Stimulated activated CD8-positive, alpha-beta memory T cell treated with anti-CD3 and anti-CD28 coated beads, Interleukin-12 subunit alpha, Interleukin-12 subunit beta, amount 100 ng/mL, for 1 hour (primary cell): Measurements from ENCODE around the gene C11orf42.

Experiments
- DNase-seq: peaks from one replicate; pipeline ENCODE4 v3.0.0-alpha.2; 2020; ENCODE audit warnings: low read depth

Gene C11orf42, protein sequence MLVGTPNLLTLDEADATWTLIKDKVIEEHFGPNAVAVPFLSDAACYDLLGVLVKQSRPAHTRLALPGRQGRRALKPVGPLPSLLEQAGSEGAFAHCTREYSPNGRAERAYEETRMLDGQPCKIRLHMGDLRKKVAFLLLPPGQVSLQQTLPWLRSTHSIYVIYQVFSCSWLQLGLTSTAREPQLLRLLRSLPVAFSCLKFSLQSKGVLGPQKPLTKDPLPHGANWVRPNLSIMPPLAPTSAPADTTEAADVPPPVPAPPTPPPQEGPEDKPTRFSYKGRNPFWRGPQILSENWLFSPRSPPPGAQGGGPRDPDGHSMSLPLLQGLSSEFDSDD

DNA sequence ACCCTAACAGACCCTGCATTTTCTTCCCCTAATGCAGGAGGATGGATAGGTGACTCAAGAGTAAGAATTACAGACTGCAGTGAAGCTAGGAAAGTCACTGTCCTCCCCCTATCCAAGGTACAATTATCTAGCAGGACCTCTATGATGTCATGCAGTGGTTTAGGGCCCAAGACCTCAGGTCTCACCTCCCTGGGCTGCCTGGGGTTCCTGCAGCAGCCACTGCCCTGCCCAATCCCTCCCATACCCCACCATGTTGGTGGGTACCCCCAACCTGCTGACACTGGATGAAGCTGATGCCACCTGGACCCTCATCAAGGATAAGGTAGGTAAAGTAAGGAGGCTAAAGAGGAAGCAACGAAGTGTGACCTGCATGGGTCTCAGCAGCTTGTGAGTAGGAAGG is at the start of gene C11orf42:
Gene C11orf42 (plus strand): TSS at position 192 of the 400 bp plus-strand sequence. CDS start 59 bp downstream, at position 251.
- no peak for DNase-seq

DNA sequence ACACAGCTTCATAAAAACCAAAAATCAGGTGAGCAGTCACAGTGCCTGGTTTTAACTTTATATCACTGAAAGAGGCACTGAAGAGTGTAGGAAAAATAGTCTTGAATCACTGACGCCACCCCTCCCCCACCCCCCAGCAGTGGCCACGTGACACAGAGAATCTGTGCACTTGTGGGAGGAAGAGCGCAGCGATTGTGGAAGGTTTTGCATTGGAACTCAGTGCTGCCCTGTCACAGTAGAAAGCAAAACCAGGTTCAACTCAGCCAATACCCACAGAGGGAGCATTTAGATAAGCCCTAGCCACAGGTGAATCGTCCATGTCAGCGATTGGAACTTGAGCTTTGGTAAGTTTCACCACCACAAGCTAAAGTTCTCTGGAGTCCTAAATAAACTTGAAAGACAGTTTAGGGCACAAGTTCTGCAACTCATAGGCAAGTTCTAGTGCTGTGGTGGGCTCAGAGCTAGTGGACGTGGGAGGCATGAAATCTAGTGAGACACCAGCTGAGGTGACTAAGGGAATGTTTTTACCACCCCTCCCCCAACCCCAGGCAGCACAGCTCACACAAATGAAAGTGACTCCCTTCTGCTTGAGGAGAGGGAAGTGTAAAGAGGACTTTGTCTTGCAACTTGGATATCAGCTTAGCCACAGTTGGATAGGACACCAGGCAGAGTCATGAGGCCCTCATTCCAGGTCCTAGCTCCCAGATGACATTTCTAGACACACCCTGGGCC is 48.6 kb upstream of the C11orf42 start:
- no peak for DNase-seq

GRCh38 chr11:6170226-6170625 is 35.1 kb upstream of the C11orf42 start, which contains the start of gene OR52B2:
Gene OR52B2 (minus strand): TSS chr11:6170326. CDS start chr11:6170326, 0 bp downstream.
- no peak for DNase-seq

DNA sequence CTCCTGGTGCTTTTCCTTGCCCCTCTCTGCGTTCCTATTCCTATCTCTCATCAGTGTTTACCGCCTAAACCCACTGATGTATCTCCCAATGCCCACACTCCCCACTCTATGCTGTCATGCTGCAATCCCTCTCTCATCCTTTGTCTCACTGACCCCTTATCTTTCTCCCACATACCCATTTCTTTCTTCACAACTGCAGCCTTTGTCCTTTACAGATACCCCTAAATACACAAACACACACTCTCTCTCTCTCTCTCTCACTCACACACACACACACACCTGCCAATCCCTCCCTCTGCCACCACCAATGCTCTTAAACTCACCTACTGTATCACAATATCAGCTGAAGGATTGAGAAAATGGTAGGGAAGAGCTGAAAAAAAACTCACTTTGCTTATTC is 29.9 kb upstream of the C11orf42 start:
- no peak for DNase-seq

DNA sequence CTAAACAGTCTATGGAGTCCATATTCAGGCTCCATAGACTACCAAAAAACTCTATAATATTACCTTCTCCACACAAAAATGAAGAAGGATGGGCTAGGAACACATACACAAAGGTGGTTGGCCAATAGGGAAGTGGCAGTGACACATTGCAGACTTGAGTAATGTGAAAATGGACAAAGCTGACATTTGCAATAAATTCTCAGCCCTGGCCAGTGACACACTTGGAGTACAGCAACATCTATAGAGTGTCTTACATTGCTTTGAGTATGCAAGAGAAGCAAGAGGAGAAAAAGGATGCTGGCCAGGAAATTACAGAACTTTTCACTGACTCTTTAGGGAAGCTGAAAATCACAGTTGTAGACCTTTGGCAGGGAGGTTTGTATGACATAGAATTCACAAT is 13.6 kb upstream of the C11orf42 start:
- no peak for DNase-seq

DNA sequence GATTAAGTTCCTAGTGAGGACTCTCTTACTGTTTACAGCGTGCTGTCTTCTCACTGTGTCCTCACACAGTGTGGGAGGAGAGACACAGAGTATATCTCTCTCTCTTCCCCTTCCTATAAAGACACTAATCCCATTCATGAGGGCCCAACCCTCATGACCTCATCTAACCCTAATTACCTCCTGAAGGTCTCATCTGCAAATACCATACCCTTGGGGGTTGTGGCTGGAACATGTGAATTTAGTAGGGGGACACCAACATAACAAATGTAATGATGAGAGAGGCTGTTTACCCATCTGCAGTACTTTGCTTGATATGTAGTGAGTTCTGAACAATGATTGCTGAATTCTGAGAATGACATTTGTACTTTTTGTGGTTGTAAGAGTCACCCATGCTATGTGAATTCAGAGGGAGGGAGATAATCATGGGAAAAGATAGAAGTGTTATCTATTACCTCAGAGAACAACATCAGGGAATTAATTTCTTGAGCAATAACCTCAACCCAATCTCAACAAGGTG is 11.2 kb upstream of the C11orf42 start:
- no peak for DNase-seq

DNA sequence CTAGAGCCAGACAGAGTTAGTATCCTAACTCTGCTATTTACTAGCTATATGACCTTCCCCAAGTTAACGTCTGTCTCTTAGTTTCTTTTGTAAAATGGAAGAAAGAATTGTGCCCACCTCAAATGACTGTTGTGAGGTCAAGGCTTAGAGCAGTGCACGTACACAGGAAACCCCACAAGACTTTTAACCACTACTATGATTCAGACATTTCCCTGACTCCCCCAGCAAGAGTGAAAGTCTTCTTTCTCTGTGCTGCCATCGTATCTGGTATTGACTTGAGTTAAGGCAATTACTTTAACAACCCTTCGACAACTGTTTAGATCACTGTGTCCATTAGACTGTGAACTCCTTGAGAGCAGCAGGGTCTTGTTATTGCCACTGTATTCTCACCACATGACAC is 9.0 kb upstream of the C11orf42 start:
- no peak for DNase-seq

GRCh38 chr11:6197466-6198200 is 7.7 kb upstream of the C11orf42 start:
- DNase-seq: no peak

- no peak for DNase-seq
Measured at GRCh38 chr11:6199174-6199810, 6.1 kb upstream of the C11orf42 start, which contains the start of gene OR52W1. Gene OR52W1 (plus strand): TSS chr11:6199224. CDS start chr11:6199224, 0 bp downstream.

GRCh38 chr11:6200975-6201374 is 4.4 kb upstream of the C11orf42 start:
- DNase-seq: no peak

DNA sequence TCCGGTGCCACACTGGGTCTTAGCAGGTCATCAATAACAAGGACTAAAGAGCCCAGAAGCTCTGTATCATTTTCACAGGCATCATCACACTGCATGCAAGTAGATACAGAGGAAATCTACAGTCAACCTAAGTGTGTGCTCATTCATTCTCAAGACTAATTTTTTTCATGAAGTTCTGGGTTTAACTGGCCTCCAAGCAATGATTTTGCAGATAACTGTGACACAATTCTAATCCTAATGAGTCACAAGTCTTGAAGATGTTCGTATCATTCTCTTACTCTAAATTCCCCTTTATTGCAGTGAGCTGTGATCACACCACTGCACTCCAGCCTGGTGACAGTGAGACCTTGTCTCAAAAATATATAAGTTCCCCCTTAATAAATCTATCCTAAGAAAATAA is 3.9 kb upstream of the C11orf42 start:
- DNase-seq: no peak

- DNase-seq: no peak
Measured at GRCh38 chr11:6202041-6202440, 3.3 kb upstream of the C11orf42 start.

GRCh38 chr11:6203327-6203726 is 2.0 kb upstream of the C11orf42 start:
- no peak for DNase-seq

GRCh38 chr11:6204706-6205105 is 651 bp upstream of the C11orf42 start:
- no peak for DNase-seq

DNA sequence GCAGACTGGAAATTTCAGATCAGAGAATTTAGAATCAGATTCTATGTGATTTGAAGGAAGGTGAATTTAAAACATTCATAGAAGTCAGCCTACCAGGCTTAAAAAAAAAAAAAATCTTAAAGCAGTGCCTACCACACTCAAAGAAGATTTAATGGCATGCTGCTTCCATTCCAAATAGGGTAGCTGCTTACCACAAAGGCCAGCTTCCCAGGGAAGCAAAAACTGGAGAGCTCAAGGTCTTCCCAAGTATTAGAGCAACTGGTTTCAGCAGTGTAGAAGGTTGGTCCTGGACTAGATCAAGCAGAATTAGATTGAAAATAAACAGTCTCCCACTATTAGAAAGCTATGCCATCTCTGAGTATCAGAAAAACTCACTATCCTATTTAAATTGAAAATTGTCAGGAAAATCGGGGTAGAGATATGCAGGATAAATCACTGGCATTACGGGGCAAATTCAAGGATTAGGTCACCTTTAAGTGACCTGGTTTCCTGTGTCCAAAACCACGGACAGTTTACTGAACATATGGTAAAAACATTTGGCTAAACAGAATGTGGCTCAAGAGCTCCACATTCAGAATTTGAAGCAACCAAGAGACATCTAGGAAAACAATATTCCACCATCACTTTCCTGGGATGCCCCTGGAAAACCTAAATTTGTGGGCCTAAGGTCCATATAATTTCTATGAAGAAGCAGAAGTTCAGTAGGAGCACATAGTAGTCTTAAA is 1.3 kb downstream of the C11orf42 start:
- no peak for DNase-seq

DNA sequence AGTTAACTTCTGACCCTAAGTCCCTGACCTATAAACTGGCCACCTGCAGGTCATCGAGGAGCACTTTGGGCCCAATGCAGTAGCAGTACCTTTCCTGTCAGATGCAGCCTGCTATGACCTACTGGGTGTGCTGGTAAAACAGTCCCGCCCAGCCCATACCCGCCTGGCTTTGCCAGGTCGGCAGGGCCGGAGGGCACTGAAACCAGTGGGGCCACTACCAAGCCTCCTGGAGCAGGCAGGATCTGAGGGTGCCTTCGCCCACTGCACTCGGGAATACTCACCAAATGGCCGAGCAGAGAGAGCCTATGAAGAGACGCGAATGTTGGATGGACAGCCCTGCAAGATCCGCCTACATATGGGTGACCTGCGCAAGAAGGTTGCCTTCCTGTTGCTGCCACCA is 4.4 kb downstream of the C11orf42 start:
- DNase-seq: no peak

DNA sequence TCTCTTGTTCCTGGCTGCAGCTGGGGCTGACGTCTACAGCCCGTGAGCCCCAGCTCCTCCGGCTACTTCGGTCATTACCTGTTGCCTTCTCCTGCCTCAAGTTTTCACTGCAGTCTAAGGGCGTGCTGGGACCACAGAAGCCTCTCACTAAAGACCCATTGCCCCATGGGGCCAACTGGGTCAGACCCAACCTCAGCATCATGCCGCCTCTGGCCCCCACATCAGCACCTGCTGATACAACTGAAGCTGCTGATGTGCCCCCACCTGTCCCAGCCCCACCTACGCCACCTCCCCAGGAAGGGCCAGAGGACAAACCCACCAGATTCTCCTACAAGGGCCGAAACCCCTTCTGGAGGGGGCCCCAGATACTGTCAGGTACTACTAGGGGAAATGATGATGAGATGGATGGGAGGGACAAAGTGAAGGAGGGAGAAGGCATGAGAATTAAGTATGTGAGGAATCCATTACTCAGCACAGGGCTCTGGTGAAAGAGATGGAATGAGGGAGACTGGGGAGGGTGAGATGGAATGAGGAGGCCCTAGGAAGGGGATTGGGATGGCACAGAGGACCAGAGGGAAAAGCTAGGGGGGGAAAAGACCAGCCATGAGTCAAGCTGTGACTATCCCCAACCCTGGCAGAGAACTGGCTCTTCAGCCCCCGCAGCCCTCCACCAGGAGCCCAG is 5.1 kb downstream of the C11orf42 start:
- no peak for DNase-seq

GRCh38 chr11:6214530-6214929 is 9.2 kb downstream of the C11orf42 start:
- DNase-seq: no peak

- no peak for DNase-seq
Measured at GRCh38 chr11:6216501-6216900, 11.1 kb downstream of the C11orf42 start.

- DNase-seq: no peak
Measured at GRCh38 chr11:6217722-6218121, 12.4 kb downstream of the C11orf42 start.

DNA sequence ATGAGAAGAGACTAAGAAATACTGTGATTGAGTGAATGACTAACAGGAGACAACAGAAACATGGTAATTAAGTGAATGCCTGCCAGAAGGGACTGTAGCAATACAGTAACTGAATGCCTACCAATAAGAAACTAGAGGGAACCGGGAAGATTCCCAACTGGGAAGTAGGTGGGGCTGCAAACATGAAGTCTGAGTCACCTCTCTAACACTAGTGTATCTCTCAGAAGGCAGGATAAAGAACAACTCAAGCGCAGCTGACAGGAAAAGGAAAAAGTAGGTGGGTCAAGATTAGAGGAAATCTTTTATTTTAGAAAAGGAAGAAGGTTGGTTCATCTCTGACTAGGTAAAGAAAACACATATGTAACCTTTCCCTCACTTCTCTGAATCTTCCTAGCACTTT is 14.0 kb downstream of the C11orf42 start:
- no peak for DNase-seq
